Sigmoid colon (tissue), 7 donors: ENCODE data around the gene CLTCL1. TPM values are rescaled to one million over a fixed set of nuclear protein-coding genes. Genes with fewer than 3 reads are reported as not detected.

ENCODE experiments used
- DNase-seq: peaks from one replicate; pipeline ENCODE4 v3.0.0-alpha.2; 2019
- H3K27ac ChIP-seq, 4 donors: fragments of 200-600 bp; sonication (generic); one replicate each; pipeline ENCODE4 v1.5.1; 2016 to 2019; ENCODE audit warnings: mild to moderate bottlenecking in 1 of 4
- H3K27me3 ChIP-seq, 3 donors: fragments of 200-600 bp; sonication (generic); one replicate each; pipeline ENCODE4 v1.5.1; 2019; ENCODE audit warnings: mild to moderate bottlenecking in 1 of 3
- H3K36me3 ChIP-seq, 4 donors: fragments of 200-600 bp; sonication (generic); one replicate each; pipeline ENCODE4 v1.5.1; 2016 to 2019
- H3K4me1 ChIP-seq, 4 donors: fragments of 200-600 bp; sonication (generic); one replicate each; pipeline ENCODE4 v1.5.1; 2017 to 2019
- H3K4me3 ChIP-seq, 4 donors: fragments of 200-600 bp; sonication (generic); one replicate each; pipeline ENCODE4 v1.5.1; 2017 to 2019; ENCODE audit warnings: mild to moderate bottlenecking in 2 of 4, moderate library complexity in 1 of 4
- H3K9me3 ChIP-seq, 4 donors: fragments of 200-600 bp in 3 of 4; sonication (generic) in 3 of 4; one replicate each; pipeline versions ENCODE4 v1.5.1 to v1.6.1; 2013 to 2019
- EP300 ChIP-seq, 4 donors: sonication (generic); formaldehyde crosslinking; IDR thresholded peaks; one replicate each; pipeline ENCODE4 v1.6.1; 2017; ENCODE audit warnings: antibody characterized with exemption in 4 of 4
- POLR2A ChIP-seq, 2 donors: fragments of 450-650 bp; IDR thresholded peaks; one replicate each; pipeline ENCODE4 v1.6.1; 2016; ENCODE audit warnings: antibody characterized with exemption in 2 of 2, mild to moderate bottlenecking in 2 of 2, moderate library complexity in 2 of 2
- POLR2AphosphoS5 ChIP-seq, 4 donors: sonication (generic); formaldehyde crosslinking; IDR thresholded peaks; one replicate each; pipeline ENCODE4 v1.6.1; 2017; ENCODE audit warnings: antibody characterized with exemption in 4 of 4
- WGBS, 2 donors: extraction: QIAGEN DNeasy Blood & Tissue Kit; methylation state at CpG; one replicate each; pipeline ENCODE4 v1.1.7; 2013; 5-methylcytosine and 5-hydroxymethylcytosine counted together
- intact Hi-C: fragments of 100-400 bp; cut with DNase I; formaldehyde crosslinking; loops from one replicate; pipeline ENCODE4 v1.15.1; 2023
- polyA plus RNA-seq, 3 donors: library from polyadenylated mRNA; stranded (reverse); fragments of 200-250 nt; gene quantifications; one replicate each; pipeline ENCODE4 v1.2.3, GENCODE V29; 2013
- total RNA-seq, 4 donors: library from RNA; depleted of rRNA; stranded (reverse); fragments of >200 nt; gene quantifications; one replicate each; pipeline ENCODE4 v1.1.0, GENCODE V29; 2016
- TF ChIP-seq, protein P1 (sequence below), 4 experiments: fragments of 450-650 bp in 3 of 4; fragments of 200-600 bp in 1 of 4; IDR thresholded peaks; one replicate each; pipeline ENCODE4 v1.5.1; 2016 to 2019; ENCODE audit warnings: antibody characterized with exemption in 4 of 4, mild to moderate bottlenecking in 3 of 4, moderate library complexity in 2 of 4
- donor health status: healthy with polysubstance abuse.
- donor health status: Bipolar disorder and iron deficiency.
- donor health status: healthy.

The CLTCL1 gene
- total and polyA plus RNA-seq, 7 donors, result 0.92 to 5.0 (median 2.4) TPM

- TF ChIP-seq EP300 (IDR thresholded peaks at IDR 0.05) (no peak), POLR2AphosphoS5 (IDR thresholded peaks at IDR 0.05) (no peak), POLR2A (IDR thresholded peaks at IDR 0.05) (no peak)
- TF ChIP-seq, protein P1, sequence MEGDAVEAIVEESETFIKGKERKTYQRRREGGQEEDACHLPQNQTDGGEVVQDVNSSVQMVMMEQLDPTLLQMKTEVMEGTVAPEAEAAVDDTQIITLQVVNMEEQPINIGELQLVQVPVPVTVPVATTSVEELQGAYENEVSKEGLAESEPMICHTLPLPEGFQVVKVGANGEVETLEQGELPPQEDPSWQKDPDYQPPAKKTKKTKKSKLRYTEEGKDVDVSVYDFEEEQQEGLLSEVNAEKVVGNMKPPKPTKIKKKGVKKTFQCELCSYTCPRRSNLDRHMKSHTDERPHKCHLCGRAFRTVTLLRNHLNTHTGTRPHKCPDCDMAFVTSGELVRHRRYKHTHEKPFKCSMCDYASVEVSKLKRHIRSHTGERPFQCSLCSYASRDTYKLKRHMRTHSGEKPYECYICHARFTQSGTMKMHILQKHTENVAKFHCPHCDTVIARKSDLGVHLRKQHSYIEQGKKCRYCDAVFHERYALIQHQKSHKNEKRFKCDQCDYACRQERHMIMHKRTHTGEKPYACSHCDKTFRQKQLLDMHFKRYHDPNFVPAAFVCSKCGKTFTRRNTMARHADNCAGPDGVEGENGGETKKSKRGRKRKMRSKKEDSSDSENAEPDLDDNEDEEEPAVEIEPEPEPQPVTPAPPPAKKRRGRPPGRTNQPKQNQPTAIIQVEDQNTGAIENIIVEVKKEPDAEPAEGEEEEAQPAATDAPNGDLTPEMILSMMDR (IDR thresholded peaks at IDR 0.05), result no peak
- Histone ChIP-seq H3K4me3 (no peak overlapping the region), H3K36me3 (peaks cover 0 to 3% (median 0%) of the 10 kb centered on the region in 4 donors), H3K27me3 (no peaks in the 10 kb centered on the region), H3K27ac (no peak overlapping the region), H3K4me1 (no peaks in the 10 kb centered on the region), H3K9me3 (no peaks in the 10 kb centered on the region)
- intact Hi-C loops, result no loop called here
- WGBS, 2 donors, result 96% methylated on average over 6 of the region's 6 CpGs
- DNase-seq, result no peak
Measured at GRCh38 chr22:19193879-19194278, 97.6 kb downstream of the CLTCL1 start.

- no peak for DNase-seq
- Histone ChIP-seq H3K4me1 (no peaks in the 10 kb centered on the region), H3K4me3 (no peak overlapping the region), H3K27ac (no peak overlapping the region), H3K9me3 (no peaks in the 10 kb centered on the region), H3K36me3 (peaks cover 0 to 3% (median 0%) of the 10 kb centered on the region in 4 donors), H3K27me3 (no peaks in the 10 kb centered on the region)
- no peak for TF ChIP-seq POLR2AphosphoS5 (IDR thresholded peaks at IDR 0.05)
- TF ChIP-seq, protein P1 (IDR thresholded peaks at IDR 0.05), result no peak
- TF ChIP-seq POLR2A (IDR thresholded peaks at IDR 0.05), result no peak
- no peak for TF ChIP-seq EP300 (IDR thresholded peaks at IDR 0.05)
- 88 to 91% methylated on average over 6 of the region's 6 CpGs for WGBS, 2 donors
- intact Hi-C loops, result no loop called here
Measured at GRCh38 chr22:19187716-19188563, 103.6 kb downstream of the CLTCL1 start.

DNA sequence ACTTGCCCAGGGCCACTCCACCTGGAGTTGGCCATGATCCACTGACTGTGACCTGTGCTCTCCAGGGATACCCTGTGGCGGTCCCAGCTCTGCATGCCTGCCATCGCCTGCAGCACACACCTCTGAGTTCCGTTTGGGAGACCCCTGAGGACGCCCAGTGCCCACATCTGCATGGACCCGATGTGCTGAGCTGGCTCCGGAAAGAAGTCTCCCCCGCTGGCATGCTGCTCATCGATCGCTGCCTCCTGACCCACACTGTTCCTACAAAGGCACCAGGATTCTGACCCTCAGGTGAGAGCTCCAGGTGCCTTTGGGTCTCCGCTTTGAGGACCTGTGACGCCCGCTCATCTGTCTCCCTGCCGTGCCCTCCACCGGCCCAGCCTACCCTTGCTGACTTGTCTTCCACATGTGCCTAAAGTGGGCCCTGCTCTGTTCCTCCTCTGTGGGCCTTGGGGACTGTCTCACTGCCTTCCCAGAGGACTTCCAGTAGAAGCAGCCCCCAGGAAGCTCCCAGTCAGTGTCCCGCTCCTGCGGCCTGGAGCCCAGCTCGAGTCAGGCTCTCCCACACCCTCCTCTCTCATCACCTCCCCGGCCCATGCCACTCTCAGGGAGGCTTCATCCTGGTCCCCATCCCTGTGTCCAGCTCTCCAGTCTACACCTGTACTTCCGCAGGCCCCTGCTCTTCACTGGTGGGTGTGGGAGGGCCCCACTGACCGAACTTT, 107.1 kb downstream of the CLTCL1 start:
- peaks cover 0 to 3% (median 0%) of the 10 kb centered on the region in 4 donors for H3K36me3 ChIP-seq
- no peak overlapping the region for H3K4me3 ChIP-seq
- no peak for DNase-seq
- no peaks in the 10 kb centered on the region for H3K27me3 ChIP-seq
- H3K4me1 ChIP-seq, result peaks cover 0 to 4% (median 3%) of the 10 kb centered on the region in 4 donors
- 92% methylated on average over 20 of the region's 20 CpGs for WGBS, 2 donors
- H3K27ac ChIP-seq, result no peak overlapping the region
- intact Hi-C loops, result no loop called here
- TF ChIP-seq POLR2AphosphoS5 (IDR thresholded peaks at IDR 0.05) (no peak), POLR2A (IDR thresholded peaks at IDR 0.05) (no peak), EP300 (IDR thresholded peaks at IDR 0.05) (no peak)
- TF ChIP-seq, protein P1 (IDR thresholded peaks at IDR 0.05), result no peak
- H3K9me3 ChIP-seq, result no peaks in the 10 kb centered on the region

DNA sequence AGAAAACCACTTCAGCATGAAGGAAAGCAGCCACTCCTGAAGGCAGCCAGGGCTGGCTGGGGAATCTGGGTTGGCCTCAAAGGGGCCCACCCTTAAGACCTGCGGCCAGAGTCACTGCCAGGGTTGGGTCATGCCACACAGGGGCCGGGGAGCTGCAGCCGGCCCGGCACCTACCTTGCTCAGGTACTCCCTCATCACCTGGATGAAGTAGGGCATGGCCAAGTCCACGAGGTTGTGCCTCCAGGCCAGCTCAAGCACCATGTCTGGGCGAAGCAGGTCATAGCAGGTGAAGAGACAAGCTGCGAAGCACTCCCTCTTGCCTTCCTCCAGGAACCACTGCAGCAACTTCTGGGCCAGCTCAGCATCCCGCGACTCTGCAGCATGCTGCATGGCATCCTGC, 108.3 kb downstream of the CLTCL1 start:
- TF ChIP-seq POLR2A (IDR thresholded peaks at IDR 0.05) (no peak), EP300 (IDR thresholded peaks at IDR 0.05) (no peak), POLR2AphosphoS5 (IDR thresholded peaks at IDR 0.05) (no peak)
- TF ChIP-seq, protein P1 (IDR thresholded peaks at IDR 0.05), result no peak

More for the DNA sequence above, 108.3 kb downstream of the CLTCL1 start:
- H3K4me1 ChIP-seq, result peaks cover 0 to 10% (median 6%) of the 10 kb centered on the region in 4 donors
- intact Hi-C loops, result no loop called here
- peaks cover 0 to 3% (median 0%) of the 10 kb centered on the region in 4 donors for H3K36me3 ChIP-seq
- no peak overlapping the region for H3K4me3 ChIP-seq
- WGBS, 2 donors, result 91 to 93% methylated on average over 9 of the region's 9 CpGs
- no peaks in the 10 kb centered on the region for H3K27me3 ChIP-seq
- no peaks in the 10 kb centered on the region for H3K9me3 ChIP-seq
- DNase-seq, result no peak
- no peak overlapping the region for H3K27ac ChIP-seq
